ENCODE measurements around the gene ATP23.

- TF ChIP-seq NRF1 (conservative IDR thresholded peaks at IDR 0.05; ENCODE audit: low read depth, low read length) (no peak), REST (IDR thresholded peaks at IDR 0.05; ENCODE audit: low read depth, low read length) (no peak), STAT1 (conservative IDR thresholded peaks at IDR 0.05) (no peak), POLR2AphosphoS5 (IDR thresholded peaks at IDR 0.05; ENCODE audit: low read length) (no peak), EP300 (IDR thresholded peaks at IDR 0.05; ENCODE audit: borderline replicate concordance in 1 of 2, control insufficient read depth in 1 of 2, low read depth in 2 of 2, low read length in 2 of 2) (no peak), MYC (IDR thresholded peaks at IDR 0.05; ENCODE audit: insufficient read depth, insufficient read length, insufficient replicate concordance, low read length, severe bottlenecking) (no peak)
Observed at GRCh38 chr12:57918147-57918546, 23.2 kb upstream of the ATP23 start.
